NCI-H2107 (cell line): ENCODE measurements around the gene LPCAT2.

ENCODE experiments used
- DNase-seq: peaks from one replicate; lab custom pipeline; 2025; lab: John Stamatoyannopoulos, UW

LPCAT2 gene, protein sequence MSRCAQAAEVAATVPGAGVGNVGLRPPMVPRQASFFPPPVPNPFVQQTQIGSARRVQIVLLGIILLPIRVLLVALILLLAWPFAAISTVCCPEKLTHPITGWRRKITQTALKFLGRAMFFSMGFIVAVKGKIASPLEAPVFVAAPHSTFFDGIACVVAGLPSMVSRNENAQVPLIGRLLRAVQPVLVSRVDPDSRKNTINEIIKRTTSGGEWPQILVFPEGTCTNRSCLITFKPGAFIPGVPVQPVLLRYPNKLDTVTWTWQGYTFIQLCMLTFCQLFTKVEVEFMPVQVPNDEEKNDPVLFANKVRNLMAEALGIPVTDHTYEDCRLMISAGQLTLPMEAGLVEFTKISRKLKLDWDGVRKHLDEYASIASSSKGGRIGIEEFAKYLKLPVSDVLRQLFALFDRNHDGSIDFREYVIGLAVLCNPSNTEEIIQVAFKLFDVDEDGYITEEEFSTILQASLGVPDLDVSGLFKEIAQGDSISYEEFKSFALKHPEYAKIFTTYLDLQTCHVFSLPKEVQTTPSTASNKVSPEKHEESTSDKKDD

DNA sequence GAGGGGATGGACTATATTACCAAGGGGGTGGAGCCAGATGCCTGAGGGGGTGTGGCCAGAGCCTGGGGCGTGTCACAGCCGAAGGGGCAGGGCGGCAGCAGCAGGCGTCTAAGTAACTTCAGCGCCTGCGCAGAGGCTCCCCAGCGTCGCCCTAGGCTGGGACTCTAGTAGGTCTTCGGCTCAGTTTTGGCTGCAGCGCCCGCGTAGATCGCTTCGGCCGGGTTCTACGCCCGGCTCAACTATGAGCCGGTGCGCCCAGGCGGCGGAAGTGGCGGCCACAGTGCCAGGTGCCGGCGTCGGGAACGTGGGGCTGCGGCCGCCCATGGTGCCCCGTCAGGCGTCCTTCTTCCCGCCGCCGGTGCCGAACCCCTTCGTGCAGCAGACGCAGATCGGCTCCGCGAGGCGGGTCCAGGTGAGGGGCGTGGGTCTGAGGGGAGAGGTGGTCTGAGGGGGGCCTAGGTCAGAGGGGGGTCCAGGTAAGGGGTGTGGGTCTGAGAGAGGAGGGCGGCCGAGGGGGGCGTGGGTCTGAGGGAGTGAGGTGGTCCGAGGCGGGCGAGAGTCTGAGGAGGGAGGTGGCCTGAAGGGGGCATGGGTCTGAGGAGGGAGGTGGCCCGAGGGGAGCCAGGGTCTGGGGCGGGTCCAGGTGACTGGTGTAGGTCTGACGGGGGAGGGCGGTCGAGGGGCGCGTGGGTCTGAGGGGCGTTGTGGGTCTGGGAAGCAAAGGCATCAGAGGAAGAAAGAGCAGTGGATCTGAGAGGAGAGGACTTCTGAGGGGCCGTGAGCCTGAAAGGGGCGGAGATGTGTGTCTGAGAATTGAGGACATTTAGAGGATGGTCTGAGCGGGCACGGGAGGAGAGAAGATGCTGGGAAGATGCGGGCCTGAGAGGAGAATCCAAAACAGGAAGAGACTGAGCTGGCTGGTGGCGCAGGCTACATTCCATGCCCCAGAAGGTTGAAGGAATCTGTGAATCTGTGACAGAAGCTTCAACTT is at the start of gene LPCAT2:
LPCAT2 (plus strand) TSS at position 132 of the 991 bp plus-strand sequence; CDS start at position 242, 110 bp downstream.
- DNase-seq, result no peak

DNA sequence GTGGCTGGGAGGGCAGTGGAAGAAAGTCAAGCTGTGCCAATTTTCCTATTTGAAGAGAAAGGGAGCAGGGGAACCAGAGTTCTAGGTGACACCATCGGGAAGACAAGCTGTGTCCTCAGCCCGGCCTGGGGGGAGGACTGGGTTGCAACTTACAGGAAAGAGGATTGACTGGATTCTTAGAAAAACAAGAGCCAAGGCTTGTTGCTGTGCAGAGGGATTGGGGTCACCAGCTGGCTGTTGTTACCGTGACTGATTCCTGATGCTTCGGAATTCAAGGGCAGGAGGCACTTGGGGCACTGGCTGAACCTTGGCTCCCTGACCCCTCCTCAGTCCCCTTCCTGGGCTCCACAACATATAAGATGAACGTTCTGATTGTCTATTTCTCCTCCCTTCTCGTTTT is 46.6 kb upstream of the LPCAT2 start:
- DNase-seq, result no peak

DNA sequence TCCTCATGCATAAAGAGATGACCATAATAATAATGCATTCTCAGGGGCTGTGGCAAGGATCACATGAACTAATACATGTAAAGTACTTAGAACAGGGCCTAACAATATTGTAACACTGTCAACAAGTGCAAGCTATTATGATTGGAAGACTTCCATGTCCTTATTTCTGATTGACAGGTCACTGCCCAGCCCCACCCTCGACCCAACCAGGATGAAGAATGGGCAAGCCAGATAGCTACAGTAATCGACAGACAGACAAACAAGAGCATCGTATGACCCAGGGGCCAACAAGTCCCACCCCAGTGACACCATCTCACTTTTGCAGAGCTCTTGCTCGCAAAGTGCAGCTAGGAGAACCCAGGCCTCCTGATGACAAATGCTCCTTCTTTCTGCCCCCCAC is 44.5 kb upstream of the LPCAT2 start:
- DNase-seq, result no peak

DNA sequence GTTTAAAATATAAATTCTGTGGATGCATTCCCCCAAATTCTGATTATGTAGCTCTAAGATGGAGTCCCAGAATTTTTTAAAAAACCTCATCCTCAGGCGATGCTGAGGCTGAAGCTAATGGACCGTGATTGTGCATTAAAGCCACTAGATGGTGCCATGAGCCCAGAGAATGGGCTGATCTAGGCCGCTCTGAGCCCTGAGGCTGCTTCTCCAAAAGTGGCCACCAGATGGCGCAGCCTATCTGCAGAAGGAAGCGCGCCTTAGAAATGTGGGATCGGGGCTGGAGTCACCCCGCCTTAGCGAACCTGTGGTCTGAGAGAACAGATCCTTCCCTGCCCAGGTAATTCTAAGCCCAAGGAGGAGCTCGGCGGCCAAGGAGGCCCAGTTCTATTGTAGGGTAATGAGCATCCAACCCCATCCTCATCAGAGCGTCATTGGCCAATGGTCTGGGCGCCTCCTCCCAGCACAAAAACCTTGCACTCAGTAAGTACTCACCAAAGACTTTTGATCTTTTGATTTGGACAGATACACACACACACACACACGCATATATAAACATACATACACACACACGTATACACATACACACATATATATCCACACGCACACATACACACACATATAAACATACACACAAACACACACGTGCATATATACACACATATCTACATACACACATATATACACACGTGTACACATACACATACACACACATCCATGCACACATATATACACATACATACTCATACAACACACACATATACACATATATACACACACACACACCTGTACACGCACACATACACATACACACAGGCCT is 43.6 kb upstream of the LPCAT2 start:
- peak; percentile 58 for DNase-seq

DNA sequence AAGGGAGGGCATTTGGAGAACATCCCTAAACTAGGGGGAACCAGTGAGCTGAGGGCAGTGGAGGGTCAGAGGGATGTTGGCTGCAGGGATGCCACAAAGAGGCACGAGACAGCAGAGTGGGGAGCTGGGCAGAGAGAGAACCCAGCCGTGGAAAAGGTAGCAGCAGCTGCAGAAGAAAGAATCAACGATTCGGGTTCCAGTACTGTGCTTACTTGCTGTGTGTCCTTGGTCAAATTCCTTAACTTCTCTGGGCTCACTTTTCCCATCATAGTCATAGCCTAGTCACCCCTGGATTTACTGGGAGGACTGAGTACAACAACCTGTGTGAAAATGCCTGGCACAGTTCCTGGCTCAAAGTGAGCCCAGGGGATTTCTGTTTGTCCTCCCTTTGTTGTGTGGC is 42.7 kb upstream of the LPCAT2 start:
- no peak for DNase-seq

DNA sequence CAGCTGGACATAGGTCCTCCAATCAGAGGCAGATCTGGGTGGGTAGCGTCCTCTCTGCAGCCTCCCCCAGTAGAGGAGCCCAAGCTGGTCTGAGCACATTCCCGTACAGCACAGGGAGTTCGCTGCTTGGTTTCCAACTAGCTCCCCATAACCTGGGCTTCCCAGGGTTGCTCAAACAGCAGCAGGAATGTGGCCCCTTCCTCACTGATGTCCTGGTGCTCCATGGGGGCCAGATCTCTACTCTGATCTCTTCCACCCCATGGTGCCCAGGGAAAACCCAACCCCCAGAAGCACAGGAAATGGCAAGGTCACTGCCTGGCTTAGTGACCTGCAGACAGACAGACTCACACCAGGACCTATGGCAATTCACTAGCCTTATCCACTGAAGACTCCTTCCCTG is 41.0 kb upstream of the LPCAT2 start:
- DNase-seq, result no peak

DNA sequence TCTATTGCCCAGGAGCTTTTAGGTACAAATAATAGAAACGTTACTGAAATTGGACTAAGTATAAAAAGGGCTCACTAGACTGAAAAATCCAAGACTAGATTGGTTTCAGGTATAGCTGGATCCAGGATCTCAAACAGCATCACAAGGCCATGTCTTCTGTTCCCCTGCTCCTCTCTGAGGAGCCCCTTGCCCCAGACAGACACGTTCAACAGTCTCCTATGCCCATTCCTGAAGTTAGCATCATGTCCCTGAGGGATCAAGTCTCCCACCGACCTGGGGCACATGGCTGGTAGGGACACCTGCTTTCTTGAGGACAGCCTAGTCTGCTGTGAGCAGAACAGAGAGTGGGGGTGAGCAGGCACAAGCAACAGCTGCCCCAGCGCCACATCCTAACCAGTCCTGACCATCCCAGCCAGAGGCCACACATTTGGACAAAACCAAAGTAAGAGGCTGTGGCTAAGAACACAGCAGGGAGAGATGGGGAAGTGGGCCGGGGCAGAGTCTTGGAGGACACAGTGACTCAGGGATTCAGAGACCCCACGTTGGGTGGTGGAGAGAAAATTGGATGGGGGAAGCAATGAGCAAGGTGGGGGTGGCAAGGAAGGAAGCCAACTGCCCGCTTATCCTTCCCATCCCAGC is 40.4 kb upstream of the LPCAT2 start:
- DNase-seq, result no peak

DNA sequence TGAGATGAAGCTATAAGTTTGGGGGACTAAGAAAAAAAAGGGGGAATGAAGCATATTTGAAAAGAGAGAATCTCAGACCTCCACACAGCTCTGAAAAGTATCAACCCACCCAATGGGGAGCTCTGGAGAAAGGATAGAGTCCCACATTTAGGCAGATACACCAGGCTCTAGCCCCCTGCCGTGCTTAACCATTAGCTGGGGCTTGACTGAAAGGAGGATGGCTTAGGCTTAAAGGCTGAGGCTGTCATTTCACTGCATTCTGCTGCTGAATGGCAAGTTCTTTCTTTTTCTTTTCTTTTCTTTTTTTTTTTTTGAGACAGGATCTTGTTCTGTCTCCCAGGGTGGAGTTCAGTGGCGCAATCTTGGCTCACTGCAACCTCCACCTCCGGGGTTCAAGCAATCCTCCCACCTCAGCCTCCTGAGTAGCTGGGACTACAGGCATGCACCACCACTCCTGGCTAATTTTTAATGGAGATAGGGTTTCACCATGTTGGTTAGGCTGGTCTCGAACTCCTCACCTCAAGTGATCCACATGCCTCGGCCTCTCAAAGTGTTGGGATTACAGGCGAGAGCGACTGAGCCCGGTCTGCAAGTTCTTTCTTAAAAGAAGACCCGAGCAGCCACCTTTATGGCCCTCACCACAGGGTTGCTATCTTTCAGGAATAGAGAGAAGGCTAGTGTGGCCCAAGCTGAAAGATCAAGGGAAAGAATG is 38.9 kb upstream of the LPCAT2 start:
- DNase-seq, result no peak

DNA sequence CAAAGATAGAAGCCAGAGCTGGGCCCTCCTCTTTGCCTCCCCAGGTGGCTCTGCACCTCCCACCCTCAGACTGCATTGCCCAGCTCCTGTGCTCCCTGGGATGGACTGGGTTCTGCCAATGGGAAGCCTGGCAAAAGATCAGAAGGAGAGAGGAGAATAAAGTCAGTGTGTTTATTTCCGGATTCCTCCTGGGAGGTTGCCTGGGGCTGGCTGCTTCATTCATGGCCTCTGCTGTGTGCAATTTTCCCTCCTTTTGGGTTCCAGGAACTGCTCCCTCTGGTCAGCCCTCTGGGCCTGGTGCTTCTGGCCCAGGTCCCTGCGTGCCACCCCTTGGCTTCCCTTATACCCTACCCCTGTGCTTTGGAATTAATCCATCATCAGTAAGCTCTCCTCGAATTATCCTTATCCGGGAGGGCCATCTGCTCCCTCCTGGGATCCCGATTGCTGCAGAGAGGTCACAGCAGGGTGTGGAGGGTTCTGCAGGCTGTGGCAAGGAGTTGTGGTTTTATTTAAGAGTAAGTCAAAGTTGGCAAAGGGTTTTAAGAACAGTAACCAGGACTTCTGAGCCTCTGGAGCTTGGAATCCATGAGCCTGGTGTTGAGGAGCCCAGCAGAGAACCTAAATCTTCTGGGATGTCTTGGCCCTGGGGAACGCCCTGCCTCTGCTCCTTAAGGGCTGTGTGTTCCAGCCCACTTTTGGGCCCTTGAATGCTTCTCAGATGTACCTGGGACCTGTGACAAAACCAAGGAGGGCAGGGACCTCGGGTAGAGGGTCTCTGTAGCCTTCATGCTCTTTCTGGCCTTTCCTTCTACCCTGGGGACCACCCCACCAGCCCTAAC is 38.1 kb upstream of the LPCAT2 start:
- no peak for DNase-seq

DNA sequence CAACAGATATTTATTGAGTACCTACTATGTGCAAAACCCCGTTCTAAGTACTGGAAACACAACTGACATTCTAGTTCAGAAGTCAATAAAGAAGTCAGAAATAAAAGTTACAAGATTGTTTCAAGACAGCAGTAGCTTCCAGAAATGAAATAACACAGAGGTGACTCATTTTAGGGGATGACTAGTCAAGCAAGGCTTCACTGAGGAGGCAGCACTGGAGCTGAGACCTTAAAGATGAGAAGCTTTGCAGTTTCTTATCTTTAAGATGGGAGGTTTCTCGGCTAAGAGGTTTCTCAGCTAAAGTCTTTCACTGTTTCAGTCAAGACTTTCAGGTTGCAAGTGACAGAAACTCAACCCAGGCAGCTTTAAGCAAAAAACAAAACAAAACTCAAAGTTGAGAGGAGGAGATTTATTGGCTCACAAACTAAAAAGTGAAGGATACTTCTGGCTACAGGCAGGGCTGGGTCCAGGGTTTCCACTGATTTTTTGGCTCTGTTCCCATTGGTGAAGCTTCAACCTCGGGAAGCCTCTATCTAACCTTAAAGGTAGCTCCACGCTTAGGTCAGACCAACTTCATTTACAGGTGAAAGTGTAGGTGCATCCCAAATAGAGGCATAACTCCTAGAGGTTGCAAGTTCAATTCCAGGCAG is 37.3 kb upstream of the LPCAT2 start:
- DNase-seq, result no peak

DNA sequence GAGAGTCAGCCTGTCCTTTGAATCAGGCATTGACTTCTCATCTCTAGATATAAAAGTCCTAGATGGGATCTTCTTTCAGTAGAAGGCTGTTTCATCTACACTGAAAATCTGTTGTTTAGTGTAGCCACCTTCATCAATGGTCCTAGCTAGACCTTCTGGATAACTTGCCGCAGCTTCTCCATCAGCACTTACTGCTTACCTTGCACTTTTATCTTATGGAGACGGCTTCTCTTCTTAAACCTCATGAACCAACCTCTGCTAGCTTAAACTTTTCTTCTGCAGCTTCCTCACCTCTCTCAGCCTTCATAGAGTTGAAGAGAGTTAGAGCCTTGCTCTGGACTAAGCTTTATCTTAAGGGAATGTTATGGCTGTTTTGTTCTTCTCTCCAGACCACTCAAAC is 35.3 kb upstream of the LPCAT2 start:
- no peak for DNase-seq

DNA sequence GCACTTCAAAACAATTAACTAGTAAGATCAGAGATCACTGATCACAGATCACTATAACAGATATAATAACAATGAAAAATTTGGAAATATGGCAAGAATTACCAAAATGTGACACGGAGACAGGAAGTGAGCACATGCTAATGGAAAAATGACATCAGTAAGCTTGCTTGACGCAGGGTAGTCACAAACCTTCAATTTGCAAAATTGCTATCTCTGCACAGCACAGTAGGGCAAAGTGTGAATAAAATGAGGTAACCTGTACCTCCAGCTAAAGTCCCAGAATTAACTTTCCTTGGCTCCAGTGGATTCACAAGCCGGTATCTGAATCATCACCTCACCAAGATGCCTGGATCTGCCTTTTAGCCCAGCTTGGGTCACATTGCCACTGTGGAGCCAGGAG is 34.1 kb upstream of the LPCAT2 start:
- DNase-seq, result no peak

DNA sequence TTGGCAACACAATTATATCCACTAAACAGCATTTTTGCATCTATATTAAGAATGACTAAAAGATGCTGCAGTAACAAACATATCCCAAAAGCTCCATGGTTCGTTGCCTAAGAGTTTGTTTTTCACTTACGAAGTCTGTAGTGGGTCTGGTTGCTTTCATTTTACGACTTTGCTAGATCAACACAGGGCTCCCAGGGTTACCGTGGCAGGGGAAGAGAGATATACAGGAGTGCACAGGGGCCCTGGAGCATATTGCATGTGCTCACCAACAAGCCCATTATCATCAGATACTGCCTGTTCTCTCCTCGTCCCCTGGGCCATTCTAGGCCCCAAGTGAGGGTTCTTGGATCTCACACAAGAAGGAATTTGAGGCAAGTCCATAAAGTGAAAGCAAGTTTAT is 33.0 kb upstream of the LPCAT2 start:
- DNase-seq, result no peak

DNA sequence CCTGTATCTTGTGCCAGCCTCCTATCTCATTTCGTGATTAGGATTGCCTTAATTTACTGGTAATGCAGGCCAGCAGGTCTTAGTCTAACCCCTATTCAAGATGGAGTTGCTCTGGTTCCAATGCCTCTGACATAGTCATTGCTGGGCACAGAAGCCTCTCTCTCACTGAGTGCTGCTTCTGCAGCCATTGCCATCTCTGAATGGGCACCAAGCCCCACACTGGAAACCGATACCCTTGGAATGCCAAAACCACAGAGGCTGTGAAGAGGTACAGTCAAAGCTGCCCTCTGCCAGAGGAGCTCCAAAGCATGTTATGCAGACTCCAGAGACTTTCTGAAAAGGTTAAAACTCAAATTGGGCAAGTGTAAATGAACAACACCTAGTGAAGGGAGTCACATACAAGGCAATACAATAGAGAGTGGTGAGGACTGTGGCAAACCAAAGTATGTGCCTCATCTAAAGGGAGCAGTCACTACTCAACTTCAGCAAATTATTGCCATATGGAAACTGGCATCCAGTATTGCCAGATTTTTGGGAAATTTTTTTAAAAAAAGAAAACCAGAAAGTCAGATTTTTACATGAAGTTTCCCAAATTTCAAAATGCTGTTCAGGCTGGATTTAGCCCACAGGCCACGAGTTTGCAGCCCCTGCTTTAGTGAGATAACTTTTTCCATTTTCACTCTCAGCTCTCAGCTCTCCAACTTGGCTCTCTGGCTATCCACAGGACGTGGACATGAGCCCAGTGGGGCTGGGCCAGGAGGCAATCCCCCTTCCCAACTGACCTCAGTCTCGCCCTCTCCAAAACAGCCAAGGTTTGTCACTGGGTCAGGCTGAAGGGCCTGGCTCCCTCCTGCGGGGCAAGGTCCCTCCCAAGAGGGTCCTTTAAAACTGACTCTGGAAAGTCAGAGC is 32.0 kb upstream of the LPCAT2 start:
- no peak for DNase-seq

DNA sequence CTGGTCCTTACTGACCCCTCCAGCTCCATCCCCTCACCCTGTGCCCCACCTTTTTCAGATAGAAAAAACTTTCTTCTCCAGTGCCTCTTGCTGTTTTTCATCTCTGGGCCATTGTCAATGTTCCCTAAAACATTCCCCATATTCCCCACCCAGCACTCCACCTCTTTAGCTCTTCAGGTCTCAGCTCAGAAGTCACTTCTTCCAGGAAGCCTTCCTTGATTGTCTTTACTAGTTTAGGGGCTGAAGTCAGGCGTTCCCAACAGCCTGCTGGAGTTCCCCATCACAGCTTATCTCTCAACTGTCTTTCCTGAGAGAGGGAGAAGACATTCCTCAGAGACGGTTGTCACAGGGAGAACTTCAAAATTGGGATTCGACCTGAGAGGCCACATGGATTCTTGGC is 31.1 kb upstream of the LPCAT2 start:
- DNase-seq, result no peak

DNA sequence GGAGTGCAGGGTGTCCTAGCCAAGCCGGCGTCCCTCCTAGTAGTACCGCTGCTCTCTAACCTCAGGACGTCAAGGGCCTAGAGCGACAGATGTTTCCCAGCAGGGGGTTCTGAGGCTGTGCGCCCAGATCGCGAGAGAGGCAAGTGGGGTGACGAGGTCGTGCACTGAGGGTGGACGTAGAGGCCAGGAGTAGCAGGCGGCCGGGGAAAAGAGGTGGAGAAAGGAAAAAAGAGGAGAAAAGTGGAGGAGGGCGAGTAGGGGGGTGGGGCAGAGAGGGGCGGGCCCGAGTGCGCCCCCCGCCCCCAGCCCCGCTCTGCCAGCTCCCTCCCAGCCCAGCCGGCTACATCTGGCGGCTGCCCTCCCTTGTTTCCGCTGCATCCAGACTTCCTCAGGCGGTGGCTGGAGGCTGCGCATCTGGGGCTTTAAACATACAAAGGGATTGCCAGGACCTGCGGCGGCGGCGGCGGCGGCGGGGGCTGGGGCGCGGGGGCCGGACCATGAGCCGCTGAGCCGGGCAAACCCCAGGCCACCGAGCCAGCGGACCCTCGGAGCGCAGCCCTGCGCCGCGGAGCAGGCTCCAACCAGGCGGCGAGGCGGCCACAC is 29.9 kb upstream of the LPCAT2 start, which contains the start of gene MMP2:
MMP2 (plus strand) TSS at position 372 of the 603 bp plus-strand sequence. CDS start 282 bp downstream, outside the sequence.
- no peak for DNase-seq

DNA sequence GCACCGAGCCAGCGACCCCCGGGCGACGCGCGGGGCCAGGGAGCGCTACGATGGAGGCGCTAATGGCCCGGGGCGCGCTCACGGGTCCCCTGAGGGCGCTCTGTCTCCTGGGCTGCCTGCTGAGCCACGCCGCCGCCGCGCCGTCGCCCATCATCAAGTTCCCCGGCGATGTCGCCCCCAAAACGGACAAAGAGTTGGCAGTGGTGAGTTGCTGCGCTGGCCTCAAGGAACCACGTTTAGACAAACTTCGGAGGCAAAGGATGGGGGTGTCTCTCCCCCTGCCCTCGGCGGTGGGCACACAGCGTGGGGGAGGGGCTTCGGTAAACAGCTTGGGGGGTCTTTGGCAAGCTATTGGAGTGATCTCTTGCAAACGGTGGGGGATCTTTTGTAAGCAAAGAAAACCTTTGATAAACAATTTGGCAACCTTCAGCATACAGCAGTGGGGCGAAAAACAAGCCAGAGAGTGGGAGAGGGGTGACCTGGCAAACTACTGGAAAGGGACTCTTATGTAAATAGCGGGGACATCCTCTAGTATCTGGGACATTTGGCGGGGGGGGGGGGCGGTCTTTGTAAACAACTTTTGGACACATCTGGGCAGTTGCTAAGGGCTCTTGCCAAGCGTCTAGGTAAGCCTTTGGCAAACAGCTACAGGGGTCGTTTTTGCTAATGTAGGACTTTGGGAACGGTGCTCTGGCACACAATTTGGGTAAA is 29.3 kb upstream of the LPCAT2 start:
- DNase-seq, result no peak
